GM23338 (cell line): ENCODE data around the gene ZCCHC8. TPM values are rescaled to one million over a fixed set of nuclear protein-coding genes. Genes with fewer than 3 reads are reported as not detected.
"Not testable (repeated sequence)": the region's sequence is repeated elsewhere in the genome, so short reads cannot be mapped to it uniquely, and the experiment has no call there.

ENCODE experiments used
- ATAC-seq: fragments of 200-7000 bp; cut with Tn5 transposase; 3 replicates; pipeline ENCODE4 v1.9.1; 2020
- DNase-seq: peaks from one replicate; pipeline ENCODE4 v3.0.0-alpha.2; 2015; ENCODE audit warnings: low spot score
- H2AFZ ChIP-seq: fragments of 200-600 bp; sonication (generic); 2 replicates; pipeline ENCODE4 v1.8.0; 2016; ENCODE audit warnings: antibody characterized with exemption, mild to moderate bottlenecking, moderate library complexity
- H3F3A ChIP-seq: fragments of 200-600 bp; sonication (generic); replicated peaks from 2 replicates; pipeline ENCODE4 v1.8.0; 2017; ENCODE audit warnings: antibody characterized with exemption, mixed run types, low read depth
- H3K27ac ChIP-seq: fragments of 200-600 bp; sonication (generic); 2 replicates; pipeline ENCODE4 v1.6.1; 2016; ENCODE audit warnings: low read depth
- H3K27me3 ChIP-seq: fragments of 200-600 bp; sonication (generic); 2 replicates; pipeline ENCODE4 v1.8.0; 2016; ENCODE audit warnings: mild to moderate bottlenecking, mixed run types, moderate library complexity; ENCODE audit not compliant: insufficient read depth
- H3K36me3 ChIP-seq: fragments of 200-600 bp; sonication (generic); 2 replicates; pipeline ENCODE4 v1.8.0; 2016; ENCODE audit warnings: mild to moderate bottlenecking; ENCODE audit not compliant: insufficient read depth
- H3K4me1 ChIP-seq: fragments of 200-600 bp; sonication (generic); 2 replicates; pipeline ENCODE4 v1.8.0; 2016; ENCODE audit warnings: mild to moderate bottlenecking, moderate library complexity; ENCODE audit not compliant: insufficient read depth
- H3K4me2 ChIP-seq: fragments of 200-600 bp; sonication (generic); 2 replicates; pipeline ENCODE4 v1.7.1; 2017; ENCODE audit warnings: mixed run types
- H3K4me3 ChIP-seq: fragments of 200-600 bp; sonication (generic); 2 replicates; pipeline ENCODE4 v1.6.1; 2016; ENCODE audit warnings: mixed run types
- H3K79me2 ChIP-seq: fragments of 200-600 bp; sonication (generic); replicated peaks from 2 replicates; pipeline ENCODE4 v1.8.0; 2017; ENCODE audit warnings: mild to moderate bottlenecking; ENCODE audit not compliant: insufficient read depth
- H3K9me2 ChIP-seq: fragments of 200-600 bp; sonication (generic); 2 replicates; pipeline ENCODE4 v1.8.0; 2017; ENCODE audit not compliant: insufficient read depth
- H4K20me1 ChIP-seq: fragments of 200-600 bp; sonication (generic); replicated peaks from 2 replicates; pipeline ENCODE4 v1.8.0; 2017; ENCODE audit warnings: mild to moderate bottlenecking; ENCODE audit not compliant: insufficient read depth
- H3K27ac Mint-ChIP-seq: 2 replicates; pipeline ENCODE4 v1.8.0; 2020; ENCODE audit warnings: inconsistent platforms, mild to moderate bottlenecking, moderate library complexity, mixed read lengths
- H3K27me3 Mint-ChIP-seq: 3 replicates; pipeline ENCODE4 v1.8.0; 2022; ENCODE audit warnings: low read depth, mild to moderate bottlenecking, moderate library complexity, mixed read lengths, inconsistent platforms; ENCODE audit not compliant: insufficient read depth, poor library complexity
- H3K36me3 Mint-ChIP-seq: 3 replicates; pipeline ENCODE4 v1.8.0; 2021; ENCODE audit warnings: low read depth, mild to moderate bottlenecking, inconsistent platforms, moderate library complexity, mixed read lengths
- H3K4me1 Mint-ChIP-seq: 3 replicates; pipeline ENCODE4 v1.8.0; 2020; ENCODE audit warnings: mild to moderate bottlenecking, inconsistent platforms, mixed read lengths
- H3K4me3 Mint-ChIP-seq: 3 replicates; pipeline ENCODE4 v1.8.0; 2021; ENCODE audit warnings: moderate library complexity, mild to moderate bottlenecking, inconsistent platforms, mixed read lengths
- H3K9me3 Mint-ChIP-seq: 3 replicates; pipeline ENCODE4 v1.8.0; 2020; ENCODE audit warnings: moderate library complexity, mild to moderate bottlenecking, inconsistent platforms, mixed read lengths
- CREB1 ChIP-seq: fragments of 250-450 bp; sonication (Bioruptor Pico); IDR thresholded peaks from 2 replicates; pipeline ENCODE4 v1.5.0; 2020; ENCODE audit warnings: low read depth, mild to moderate bottlenecking, moderate library complexity
- EZH2 ChIP-seq: fragments of 200-600 bp; sonication (generic); IDR thresholded peaks from one replicate; pipeline ENCODE4 v1.8.0; 2017; ENCODE audit warnings: antibody characterized with exemption, mild to moderate bottlenecking, low read depth; ENCODE audit not compliant: unreplicated experiment
- NANOG ChIP-seq: IDR thresholded peaks from 2 replicates; pipeline ENCODE4 v1.6.1; 2016; ENCODE audit warnings: antibody characterized with exemption, borderline replicate concordance
- ZNF331 ChIP-seq: fragments of 250-450 bp; sonication (Bioruptor Pico); IDR thresholded peaks from 2 replicates; pipeline ENCODE4 v1.5.0; 2020; ENCODE audit warnings: low read depth, mild to moderate bottlenecking, moderate library complexity
- ZNF462 ChIP-seq: fragments of 250-450 bp; sonication (Bioruptor Pico); IDR thresholded peaks from 2 replicates; pipeline ENCODE4 v1.5.0; 2020; ENCODE audit warnings: mild to moderate bottlenecking, moderate library complexity
- polyA plus RNA-seq: library from polyadenylated mRNA; unstranded; fragments of >200 nt; fragmentation: Nextera tagmentation; extraction: Ambion mirVana; gene quantifications from 2 replicates; pipeline ENCODE4 v1.2.1, GENCODE V29; 2016
- total RNA-seq: library from RNA; depleted of rRNA; stranded (reverse); fragments of >200 nt; shearing (Covaris generic); gene quantifications from 2 replicates; pipeline ENCODE4 v1.2.3, GENCODE V29; 2014
- TF ChIP-seq, protein P1 (sequence below), 2 experiments: fragments of 200-600 bp in 1 of 2; sonication (generic) in 1 of 2; conservative IDR thresholded peaks; 2 replicates each; pipeline versions ENCODE4 v1.5.1 to v1.6.1; 2016 to 2017; ENCODE audit warnings: antibody characterized with exemption in 2 of 2, low read depth in 2 of 2, mild to moderate bottlenecking in 2 of 2, moderate library complexity in 1 of 2
- TF ChIP-seq, protein P2 (sequence below): IDR thresholded peaks from 2 replicates; pipeline ENCODE4 v1.6.1; 2016; ENCODE audit warnings: antibody characterized with exemption
- TF ChIP-seq, protein P3 (sequence below): IDR thresholded peaks from one replicate; pipeline ENCODE4 v1.6.1; 2018; ENCODE audit warnings: antibody characterized with exemption; ENCODE audit not compliant: unreplicated experiment

Gene ZCCHC8
- total and polyA plus RNA-seq, 2 experiments from 2014 or later: 23.9 to 39.0 TPM

GRCh38 chr12:122487807-122488206 is 12.9 kb downstream of the ZCCHC8 start:
- Histone ChIP-seq H3K36me3 (peaks cover 59% of the 10 kb centered on the region), H4K20me1 (peaks cover 18% of the 10 kb centered on the region; the same call in 1 of the 2 replicates)
- H3K4me3 ChIP-seq, H3K4me2 ChIP-seq, H3K27me3 Mint-ChIP-seq, H3K4me3 Mint-ChIP-seq, H3K4me1 ChIP-seq, H3K4me1 Mint-ChIP-seq, H3K9me2 ChIP-seq, H3K9me3 Mint-ChIP-seq, H3K27ac ChIP-seq, H3K27me3 ChIP-seq, DNase-seq, ATAC-seq, H2AFZ ChIP-seq, H3K27ac Mint-ChIP-seq, H3K79me2 ChIP-seq, H3F3A ChIP-seq: not testable (repeated sequence)
- peaks cover 84% of the 10 kb centered on the region for H3K36me3 Mint-ChIP-seq

DNA sequence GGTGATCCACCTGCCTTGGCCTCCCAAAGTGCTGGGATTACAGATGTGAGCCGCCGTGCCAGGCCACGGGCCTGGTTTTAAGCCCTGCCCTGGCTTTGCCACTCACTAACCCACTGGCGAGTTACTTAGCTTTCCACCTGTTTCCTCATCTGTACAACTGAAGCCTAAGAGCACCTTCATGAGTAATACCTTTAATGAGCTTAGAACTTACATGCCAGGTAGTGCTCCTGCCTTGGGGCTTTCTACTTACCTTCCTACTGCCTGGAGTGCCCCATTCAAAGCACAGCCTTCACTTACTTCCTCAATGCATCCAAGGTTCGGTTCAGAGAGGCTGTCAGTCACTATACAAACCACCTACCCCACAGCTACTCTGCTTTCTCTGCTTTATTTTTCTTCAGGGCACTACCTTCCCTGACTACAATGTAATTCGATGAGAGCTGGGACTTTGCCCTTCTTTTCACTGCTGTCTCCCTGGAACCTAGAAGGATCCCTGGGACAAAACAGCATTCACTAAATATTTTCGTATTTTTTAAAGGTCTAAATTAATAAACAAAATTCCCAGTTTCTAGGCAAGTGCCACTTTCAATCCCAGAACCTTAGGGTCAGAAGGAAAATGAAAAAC is 13.8 kb downstream of the ZCCHC8 start:
- Histone ChIP-seq H3K27ac (no peak overlapping the region), H3K4me3 (no peak overlapping the region), H3K27me3 (no peaks in the 10 kb centered on the region), H3F3A (no peaks in the 10 kb centered on the region), H4K20me1 (peaks cover 12% of the 10 kb centered on the region; the same call in 1 of the 2 replicates), H2AFZ (no peak overlapping the region), H3K9me2 (no peaks in the 10 kb centered on the region), H3K4me2 (no peak overlapping the region), H3K36me3 (peaks cover 68% of the 10 kb centered on the region), H3K79me2 (peaks cover 6% of the 10 kb centered on the region; the same call in 1 of the 2 replicates), H3K4me1 (no peaks in the 10 kb centered on the region)
- H3K4me3 Mint-ChIP-seq: no peak overlapping the region
- no peak for ATAC-seq
- no peaks in the 10 kb centered on the region for H3K9me3 Mint-ChIP-seq
- H3K27ac Mint-ChIP-seq: peak overlapping the region; percentile 17; the same call in 1 of the 2 replicates
- no peaks in the 10 kb centered on the region for H3K27me3 Mint-ChIP-seq
- H3K4me1 Mint-ChIP-seq: no peaks in the 10 kb centered on the region
- DNase-seq: no peak
- peaks cover 79% of the 10 kb centered on the region for H3K36me3 Mint-ChIP-seq
- TF ChIP-seq, protein P1, sequence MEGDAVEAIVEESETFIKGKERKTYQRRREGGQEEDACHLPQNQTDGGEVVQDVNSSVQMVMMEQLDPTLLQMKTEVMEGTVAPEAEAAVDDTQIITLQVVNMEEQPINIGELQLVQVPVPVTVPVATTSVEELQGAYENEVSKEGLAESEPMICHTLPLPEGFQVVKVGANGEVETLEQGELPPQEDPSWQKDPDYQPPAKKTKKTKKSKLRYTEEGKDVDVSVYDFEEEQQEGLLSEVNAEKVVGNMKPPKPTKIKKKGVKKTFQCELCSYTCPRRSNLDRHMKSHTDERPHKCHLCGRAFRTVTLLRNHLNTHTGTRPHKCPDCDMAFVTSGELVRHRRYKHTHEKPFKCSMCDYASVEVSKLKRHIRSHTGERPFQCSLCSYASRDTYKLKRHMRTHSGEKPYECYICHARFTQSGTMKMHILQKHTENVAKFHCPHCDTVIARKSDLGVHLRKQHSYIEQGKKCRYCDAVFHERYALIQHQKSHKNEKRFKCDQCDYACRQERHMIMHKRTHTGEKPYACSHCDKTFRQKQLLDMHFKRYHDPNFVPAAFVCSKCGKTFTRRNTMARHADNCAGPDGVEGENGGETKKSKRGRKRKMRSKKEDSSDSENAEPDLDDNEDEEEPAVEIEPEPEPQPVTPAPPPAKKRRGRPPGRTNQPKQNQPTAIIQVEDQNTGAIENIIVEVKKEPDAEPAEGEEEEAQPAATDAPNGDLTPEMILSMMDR (conservative IDR thresholded peaks at IDR 0.05; ENCODE audit: low read depth in 2 of 2): no peak
- TF ChIP-seq CREB1 (CRISPR knock-in tag) (no peak), NANOG (no peak), ZNF331 (CRISPR knock-in tag) (no peak), ZNF462 (CRISPR knock-in tag) (no peak), EZH2 (no peak)
- TF ChIP-seq, protein P2, sequence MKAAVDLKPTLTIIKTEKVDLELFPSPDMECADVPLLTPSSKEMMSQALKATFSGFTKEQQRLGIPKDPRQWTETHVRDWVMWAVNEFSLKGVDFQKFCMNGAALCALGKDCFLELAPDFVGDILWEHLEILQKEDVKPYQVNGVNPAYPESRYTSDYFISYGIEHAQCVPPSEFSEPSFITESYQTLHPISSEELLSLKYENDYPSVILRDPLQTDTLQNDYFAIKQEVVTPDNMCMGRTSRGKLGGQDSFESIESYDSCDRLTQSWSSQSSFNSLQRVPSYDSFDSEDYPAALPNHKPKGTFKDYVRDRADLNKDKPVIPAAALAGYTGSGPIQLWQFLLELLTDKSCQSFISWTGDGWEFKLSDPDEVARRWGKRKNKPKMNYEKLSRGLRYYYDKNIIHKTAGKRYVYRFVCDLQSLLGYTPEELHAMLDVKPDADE: no peak
- TF ChIP-seq, protein P3, sequence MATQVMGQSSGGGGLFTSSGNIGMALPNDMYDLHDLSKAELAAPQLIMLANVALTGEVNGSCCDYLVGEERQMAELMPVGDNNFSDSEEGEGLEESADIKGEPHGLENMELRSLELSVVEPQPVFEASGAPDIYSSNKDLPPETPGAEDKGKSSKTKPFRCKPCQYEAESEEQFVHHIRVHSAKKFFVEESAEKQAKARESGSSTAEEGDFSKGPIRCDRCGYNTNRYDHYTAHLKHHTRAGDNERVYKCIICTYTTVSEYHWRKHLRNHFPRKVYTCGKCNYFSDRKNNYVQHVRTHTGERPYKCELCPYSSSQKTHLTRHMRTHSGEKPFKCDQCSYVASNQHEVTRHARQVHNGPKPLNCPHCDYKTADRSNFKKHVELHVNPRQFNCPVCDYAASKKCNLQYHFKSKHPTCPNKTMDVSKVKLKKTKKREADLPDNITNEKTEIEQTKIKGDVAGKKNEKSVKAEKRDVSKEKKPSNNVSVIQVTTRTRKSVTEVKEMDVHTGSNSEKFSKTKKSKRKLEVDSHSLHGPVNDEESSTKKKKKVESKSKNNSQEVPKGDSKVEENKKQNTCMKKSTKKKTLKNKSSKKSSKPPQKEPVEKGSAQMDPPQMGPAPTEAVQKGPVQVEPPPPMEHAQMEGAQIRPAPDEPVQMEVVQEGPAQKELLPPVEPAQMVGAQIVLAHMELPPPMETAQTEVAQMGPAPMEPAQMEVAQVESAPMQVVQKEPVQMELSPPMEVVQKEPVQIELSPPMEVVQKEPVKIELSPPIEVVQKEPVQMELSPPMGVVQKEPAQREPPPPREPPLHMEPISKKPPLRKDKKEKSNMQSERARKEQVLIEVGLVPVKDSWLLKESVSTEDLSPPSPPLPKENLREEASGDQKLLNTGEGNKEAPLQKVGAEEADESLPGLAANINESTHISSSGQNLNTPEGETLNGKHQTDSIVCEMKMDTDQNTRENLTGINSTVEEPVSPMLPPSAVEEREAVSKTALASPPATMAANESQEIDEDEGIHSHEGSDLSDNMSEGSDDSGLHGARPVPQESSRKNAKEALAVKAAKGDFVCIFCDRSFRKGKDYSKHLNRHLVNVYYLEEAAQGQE: no peak
